CD14-positive monocyte (primary cell): ENCODE measurements around the gene CDH3. TPM values are rescaled to one million over a fixed set of nuclear protein-coding genes. Genes with fewer than 3 reads are reported as not detected.

ENCODE experiments used
- DNase-seq, 3 donors: peaks; one replicate each; pipeline ENCODE4 v3.0.0-alpha.2; 2011 to 2022
- H2AFZ ChIP-seq: 2 replicates; pipeline ENCODE4 v1.6.0; 2012; ENCODE audit warnings: mild to moderate bottlenecking, low read depth, low read length, inconsistent platforms; ENCODE audit not compliant: insufficient read depth, poor library complexity, severe bottlenecking
- H3K27ac ChIP-seq, 2 donors: 1 replicate in 1 of 2; 2 replicates in 1 of 2; pipeline ENCODE4 v1.5.1; 2012 to 2013; ENCODE audit warnings: low read length in 2 of 2, control low read depth in 1 of 2, inconsistent platforms in 1 of 2, low read depth in 1 of 2, mild to moderate bottlenecking in 1 of 2
- H3K27me3 ChIP-seq, 2 donors: one replicate each; pipeline versions ENCODE4 v1.6.0 to v1.6.1; 2011 to 2013; ENCODE audit warnings: low read length in 2 of 2; ENCODE audit not compliant: control insufficient read depth in 2 of 2, insufficient read depth in 2 of 2
- H3K36me3 ChIP-seq, 2 donors: replicated peaks in 1 of 2; 1 replicate in 1 of 2; 2 replicates in 1 of 2; pipeline versions ENCODE4 v1.5.1 to v1.6.1; 2012 to 2013; ENCODE audit warnings: low read length in 2 of 2, control low read depth in 1 of 2, inconsistent platforms in 1 of 2, mild to moderate bottlenecking in 1 of 2; ENCODE audit not compliant: insufficient read depth in 2 of 2, control insufficient read depth in 1 of 2
- H3K4me1 ChIP-seq, 2 donors: 1 replicate in 1 of 2; 2 replicates in 1 of 2; pipeline versions ENCODE4 v1.5.1 to v1.6.1; 2012 to 2013; ENCODE audit warnings: low read length in 2 of 2, control low read depth in 1 of 2, inconsistent platforms in 1 of 2, mild to moderate bottlenecking in 1 of 2, moderate library complexity in 1 of 2; ENCODE audit not compliant: insufficient read depth in 2 of 2, control insufficient read depth in 1 of 2
- H3K4me2 ChIP-seq: replicated peaks from 2 replicates; pipeline ENCODE3; 2012; ENCODE audit warnings: low read length, moderate library complexity, mild to moderate bottlenecking; ENCODE audit not compliant: poor library complexity, severe bottlenecking; ENCODE audit errors: extremely low read depth
- H3K4me3 ChIP-seq, 3 experiments: fragments of 200-600 bp in 1 of 3; sonication (generic) in 1 of 3; replicated peaks in 1 of 3; 1 replicate in 2 of 3; 2 replicates in 1 of 3; pipeline ENCODE4 v1.5.1; 2011 to 2013; ENCODE audit warnings: low read length in 3 of 3, mild to moderate bottlenecking in 3 of 3, control low read depth in 2 of 3, low read depth in 2 of 3, inconsistent platforms in 1 of 3, moderate library complexity in 1 of 3
- H3K79me2 ChIP-seq: 2 replicates; pipeline ENCODE4 v1.6.0; 2012; ENCODE audit warnings: mild to moderate bottlenecking, control low read depth, inconsistent platforms, low read length, moderate library complexity; ENCODE audit not compliant: insufficient read depth
- H3K9ac ChIP-seq: 2 replicates; pipeline ENCODE4 v1.6.0; 2017; ENCODE audit warnings: low read length, mild to moderate bottlenecking; ENCODE audit not compliant: insufficient read depth, poor library complexity, severe bottlenecking
- H3K9me3 ChIP-seq, 2 donors: replicated peaks in 1 of 2; 1 replicate in 1 of 2; 2 replicates in 1 of 2; pipeline versions ENCODE4 v1.5.1 to v1.6.1; 2012 to 2013; ENCODE audit warnings: low read length in 2 of 2, control low read depth in 1 of 2; ENCODE audit not compliant: control insufficient read depth in 1 of 2, insufficient read depth in 1 of 2
- H4K20me1 ChIP-seq: 2 replicates; pipeline ENCODE4 v1.6.0; 2012; ENCODE audit warnings: mild to moderate bottlenecking, low read length, control low read depth, moderate library complexity; ENCODE audit not compliant: insufficient read depth
- H3K27ac Mint-ChIP-seq, 7 donors: one replicate each; pipeline ENCODE4 v1.8.0; 2020; ENCODE audit warnings: mild to moderate bottlenecking in 7 of 7, mixed read lengths in 7 of 7, moderate library complexity in 6 of 7, inconsistent platforms in 2 of 7
- H3K27me3 Mint-ChIP-seq, 3 donors: one replicate each; pipeline ENCODE4 v1.8.0; 2021 to 2022; ENCODE audit warnings: low read depth in 3 of 3, mild to moderate bottlenecking in 3 of 3, mixed read lengths in 3 of 3, moderate library complexity in 3 of 3, inconsistent platforms in 1 of 3
- H3K36me3 Mint-ChIP-seq, 2 donors: one replicate each; pipeline ENCODE4 v1.8.0; 2020; ENCODE audit warnings: mixed read lengths in 2 of 2, inconsistent platforms in 1 of 2, mild to moderate bottlenecking in 1 of 2
- H3K4me1 Mint-ChIP-seq: one replicate; pipeline ENCODE4 v1.8.0; 2020; ENCODE audit warnings: mild to moderate bottlenecking, mixed read lengths
- H3K4me3 Mint-ChIP-seq, 2 donors: one replicate each; pipeline ENCODE4 v1.8.0; 2020; ENCODE audit warnings: mild to moderate bottlenecking in 2 of 2, mixed read lengths in 2 of 2, moderate library complexity in 1 of 2
- H3K9me3 Mint-ChIP-seq, 7 donors: one replicate each; pipeline ENCODE4 v1.8.0; 2020 to 2022; ENCODE audit warnings: mixed read lengths in 7 of 7, mild to moderate bottlenecking in 6 of 7, moderate library complexity in 6 of 7, inconsistent platforms in 2 of 7
- WGBS: methylation state at CpG from one replicate; pipeline ENCODE4 v1.1.5; 2013; ENCODE audit warnings: missing lambda C conversion rate; ENCODE audit not compliant: insufficient coverage; 5-methylcytosine and 5-hydroxymethylcytosine counted together
- intact Hi-C, 2 donors: fragments of 100-400 bp; cut with micrococcal nuclease; formaldehyde crosslinking; loops; one replicate each; pipeline versions ENCODE4 v1.15.0 to v1.15.1; 2023
- polyA plus RNA-seq, 3 donors: library from polyadenylated mRNA; depleted of rRNA in 1 of 3; unstranded in 2 of 3; stranded (reverse) in 1 of 3; fragments of 300-500 nt in 2 of 3; fragments of >200 nt in 1 of 3; fragmentation: Illumina TruSeq in 2 of 3; gene quantifications; 1 replicate in 2 of 3; 2 replicates in 1 of 3; pipeline ENCODE4 v1.2.3, GENCODE V29; 2012 to 2021
- TF ChIP-seq, protein P1 (sequence below): fragments of 200-600 bp; IDR thresholded peaks from one replicate; pipeline ENCODE4 v1.8.0; 2022; ENCODE audit warnings: antibody characterized with exemption, mild to moderate bottlenecking

Gene CDH3
- polyA plus RNA-seq, 3 donors = not detected

DNA sequence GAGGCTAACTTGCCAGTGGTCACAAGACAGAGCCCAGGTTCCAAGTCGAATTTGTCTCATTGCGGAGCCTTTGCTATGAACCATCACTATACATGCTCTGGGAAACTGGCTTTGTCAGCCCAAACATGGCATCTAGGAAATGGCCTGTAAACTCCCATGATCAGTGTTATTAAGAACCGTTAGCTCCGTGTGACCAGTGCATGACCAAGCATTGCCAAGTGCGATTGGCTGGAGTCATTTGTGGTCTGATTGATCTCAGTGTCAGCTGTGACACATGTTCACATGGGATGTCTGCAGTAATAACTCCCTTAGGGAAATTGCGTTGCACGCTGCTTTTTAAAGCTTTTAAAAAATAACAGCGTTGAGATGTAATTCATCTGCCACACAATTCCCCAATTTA, 18.6 kb upstream of the CDH3 start:
- Histone ChIP-seq H3K27ac (no peak overlapping the region), H3K4me1 (no peaks in the 10 kb centered on the region), H3K27me3 (no peaks in the 10 kb centered on the region), H2AFZ (no peak overlapping the region), H4K20me1 (no peaks in the 10 kb centered on the region), H3K79me2 (no peaks in the 10 kb centered on the region), H3K36me3 (no peaks in the 10 kb centered on the region), H3K9me3 (peaks cover 0 to 8% of the 10 kb centered on the region in 2 donors), H3K9ac (no peak overlapping the region), H3K4me2 (no peak overlapping the region), H3K4me3 (no peak overlapping the region)
- TF ChIP-seq, protein P1, sequence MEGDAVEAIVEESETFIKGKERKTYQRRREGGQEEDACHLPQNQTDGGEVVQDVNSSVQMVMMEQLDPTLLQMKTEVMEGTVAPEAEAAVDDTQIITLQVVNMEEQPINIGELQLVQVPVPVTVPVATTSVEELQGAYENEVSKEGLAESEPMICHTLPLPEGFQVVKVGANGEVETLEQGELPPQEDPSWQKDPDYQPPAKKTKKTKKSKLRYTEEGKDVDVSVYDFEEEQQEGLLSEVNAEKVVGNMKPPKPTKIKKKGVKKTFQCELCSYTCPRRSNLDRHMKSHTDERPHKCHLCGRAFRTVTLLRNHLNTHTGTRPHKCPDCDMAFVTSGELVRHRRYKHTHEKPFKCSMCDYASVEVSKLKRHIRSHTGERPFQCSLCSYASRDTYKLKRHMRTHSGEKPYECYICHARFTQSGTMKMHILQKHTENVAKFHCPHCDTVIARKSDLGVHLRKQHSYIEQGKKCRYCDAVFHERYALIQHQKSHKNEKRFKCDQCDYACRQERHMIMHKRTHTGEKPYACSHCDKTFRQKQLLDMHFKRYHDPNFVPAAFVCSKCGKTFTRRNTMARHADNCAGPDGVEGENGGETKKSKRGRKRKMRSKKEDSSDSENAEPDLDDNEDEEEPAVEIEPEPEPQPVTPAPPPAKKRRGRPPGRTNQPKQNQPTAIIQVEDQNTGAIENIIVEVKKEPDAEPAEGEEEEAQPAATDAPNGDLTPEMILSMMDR = no peak
- H3K9me3 Mint-ChIP-seq = peaks cover 0 to 10% (median 4%) of the 10 kb centered on the region in 7 donors
- no peaks in the 10 kb centered on the region for H3K4me1 Mint-ChIP-seq
- H3K36me3 Mint-ChIP-seq = no peaks in the 10 kb centered on the region
- H3K27me3 Mint-ChIP-seq = peaks cover 9 to 31% (median 19%) of the 10 kb centered on the region in 3 donors
- no peak overlapping the region for H3K27ac Mint-ChIP-seq
- DNase-seq = no peak
- 91% methylated on average over 7 of the region's 8 CpGs for WGBS
- intact Hi-C loops = no loop called here
- no peak overlapping the region for H3K4me3 Mint-ChIP-seq

DNA sequence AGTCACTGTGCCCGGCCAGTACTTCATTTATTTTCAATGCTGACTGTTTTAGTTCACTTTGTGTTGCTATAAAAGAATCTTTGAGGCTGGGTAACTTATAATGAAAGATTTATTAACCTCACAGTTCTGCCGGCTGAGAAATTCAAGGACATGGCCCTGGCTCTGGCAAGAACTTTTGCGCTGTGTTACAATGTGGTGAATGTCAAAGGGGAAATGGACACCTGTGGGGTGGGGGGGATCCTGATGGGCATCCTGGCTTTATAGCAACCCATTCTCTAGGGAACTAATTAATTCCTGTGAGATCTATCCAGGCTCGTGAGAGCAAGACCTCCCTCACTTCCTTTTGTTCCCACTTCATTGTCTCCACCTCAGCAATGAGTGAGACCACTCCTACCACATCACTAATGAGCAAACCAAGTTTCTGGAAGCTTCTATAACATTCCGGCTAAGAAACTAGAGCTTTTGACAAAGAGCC, 17.1 kb upstream of the CDH3 start:
- H3K9me3 Mint-ChIP-seq = peaks cover 0 to 5% (median 0%) of the 10 kb centered on the region in 7 donors
- 73% methylated on average over 3 of the region's 5 CpGs for WGBS
- H3K36me3 ChIP-seq = no peaks in the 10 kb centered on the region

More for the DNA sequence above, 17.1 kb upstream of the CDH3 start:
- Histone ChIP-seq H3K9ac (no peak overlapping the region), H3K4me1 (no peaks in the 10 kb centered on the region), H3K27ac (no peak overlapping the region), H3K4me3 (no peak overlapping the region), H3K4me2 (no peak overlapping the region), H3K9me3 (no peaks in the 10 kb centered on the region), H3K79me2 (no peaks in the 10 kb centered on the region), H4K20me1 (no peaks in the 10 kb centered on the region), H3K27me3 (no peaks in the 10 kb centered on the region), H2AFZ (no peak overlapping the region)
- H3K27ac Mint-ChIP-seq = no peak overlapping the region
- TF ChIP-seq, protein P1 = no peak
- no peak overlapping the region for H3K4me3 Mint-ChIP-seq
- intact Hi-C loops = no loop called here
- H3K36me3 Mint-ChIP-seq = no peaks in the 10 kb centered on the region
- DNase-seq = no peak
- no peaks in the 10 kb centered on the region for H3K4me1 Mint-ChIP-seq
- H3K27me3 Mint-ChIP-seq = peaks cover 10 to 34% (median 24%) of the 10 kb centered on the region in 3 donors
